Hepatocyte (in vitro differentiated cells): ENCODE data around the gene SUMO4.

ENCODE experiments used
- EZH2phosphoT487 ChIP-seq: fragments of 200-600 bp; sonication (generic); IDR thresholded peaks from one replicate; pipeline ENCODE4 v1.6.1; 2018; ENCODE audit warnings: antibody characterized with exemption, mild to moderate bottlenecking, low read depth, moderate library complexity; ENCODE audit not compliant: unreplicated experiment, severe bottlenecking
- TF ChIP-seq, protein P1 (sequence below): fragments of 200-600 bp; sonication (generic); IDR thresholded peaks from 2 replicates; pipeline ENCODE4 v1.5.1; 2016; ENCODE audit warnings: antibody characterized with exemption, mild to moderate bottlenecking; ENCODE audit not compliant: poor library complexity

- no peak for TF ChIP-seq EZH2phosphoT487
- TF ChIP-seq, protein P1, sequence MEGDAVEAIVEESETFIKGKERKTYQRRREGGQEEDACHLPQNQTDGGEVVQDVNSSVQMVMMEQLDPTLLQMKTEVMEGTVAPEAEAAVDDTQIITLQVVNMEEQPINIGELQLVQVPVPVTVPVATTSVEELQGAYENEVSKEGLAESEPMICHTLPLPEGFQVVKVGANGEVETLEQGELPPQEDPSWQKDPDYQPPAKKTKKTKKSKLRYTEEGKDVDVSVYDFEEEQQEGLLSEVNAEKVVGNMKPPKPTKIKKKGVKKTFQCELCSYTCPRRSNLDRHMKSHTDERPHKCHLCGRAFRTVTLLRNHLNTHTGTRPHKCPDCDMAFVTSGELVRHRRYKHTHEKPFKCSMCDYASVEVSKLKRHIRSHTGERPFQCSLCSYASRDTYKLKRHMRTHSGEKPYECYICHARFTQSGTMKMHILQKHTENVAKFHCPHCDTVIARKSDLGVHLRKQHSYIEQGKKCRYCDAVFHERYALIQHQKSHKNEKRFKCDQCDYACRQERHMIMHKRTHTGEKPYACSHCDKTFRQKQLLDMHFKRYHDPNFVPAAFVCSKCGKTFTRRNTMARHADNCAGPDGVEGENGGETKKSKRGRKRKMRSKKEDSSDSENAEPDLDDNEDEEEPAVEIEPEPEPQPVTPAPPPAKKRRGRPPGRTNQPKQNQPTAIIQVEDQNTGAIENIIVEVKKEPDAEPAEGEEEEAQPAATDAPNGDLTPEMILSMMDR, result no peak
These were observed 37.1 kb downstream of the SUMO4 start for GRCh38 chr6:149437212-149437611.
